ENCODE measurements around the gene SPATA22.
"Not testable (repeated sequence)": the region's sequence is repeated elsewhere in the genome, so short reads cannot be mapped to it uniquely, and the experiment has no call there.

SPATA22 gene

GRCh38 chr17:3438368-3438767, 33.3 kb downstream of the SPATA22 start:
- TF ChIP-seq EZH2phosphoT487 (IDR thresholded peaks at IDR 0.05; ENCODE audit: borderline replicate concordance, low read length): no peak
- no peaks in the 10 kb centered on the region for H3K9me2 ChIP-seq (replicated peaks; ENCODE audit: control insufficient read depth, low read length)
- no peak overlapping the region for H3K4me3 ChIP-seq (ENCODE audit: low read length)
- no peaks in the 10 kb centered on the region for H3K79me2 ChIP-seq (ENCODE audit: control insufficient read depth, low read length)
- H3K9me3 ChIP-seq (ENCODE audit: control insufficient read depth, insufficient read depth, low read length): no peaks in the 10 kb centered on the region
- no peaks in the 10 kb centered on the region for H4K20me1 ChIP-seq (ENCODE audit: control insufficient read depth, insufficient read depth, low read depth, low read length)
- H3K27me3 ChIP-seq (ENCODE audit: control insufficient read depth, low read length): peaks cover 2% of the 10 kb centered on the region; the same call in 1 of the 2 replicates
- H3K27ac ChIP-seq (ENCODE audit: low read depth, low read length): no peak overlapping the region
- no peaks in the 10 kb centered on the region for H3K4me1 ChIP-seq (ENCODE audit: control insufficient read depth, low read length)
- H3K36me3 ChIP-seq (ENCODE audit: control insufficient read depth, low read length): no peaks in the 10 kb centered on the region
- H3K4me2 ChIP-seq (ENCODE audit: low read length): no peak overlapping the region
- no peaks in the 10 kb centered on the region for H3F3A ChIP-seq (ENCODE audit: control insufficient read depth, insufficient read depth)

- H3K4me1 ChIP-seq (ENCODE audit: control insufficient read depth, low read length): no peaks in the 10 kb centered on the region
- H3K4me3 ChIP-seq (ENCODE audit: low read length): no peak within 1 kb of the TSS
- H4K20me1 ChIP-seq (ENCODE audit: control insufficient read depth, insufficient read depth, low read depth, low read length): no peaks in the 10 kb centered on the region
- no peaks in the 10 kb centered on the region for H3K9me2 ChIP-seq (replicated peaks; ENCODE audit: control insufficient read depth, low read length)
- H3K9me3 ChIP-seq (ENCODE audit: control insufficient read depth, insufficient read depth, low read length): no peaks in the 10 kb centered on the region
- TF ChIP-seq EZH2phosphoT487 (IDR thresholded peaks at IDR 0.05; ENCODE audit: borderline replicate concordance, low read length) (no peak), CTCF (IDR thresholded peaks at IDR 0.05; ENCODE audit: low read depth, low read length, poor library complexity, severe bottlenecking) (no peak)
- H3K27ac ChIP-seq (ENCODE audit: low read depth, low read length): no peak within 1 kb of the TSS
- no peak within 1 kb of the TSS for H3K4me2 ChIP-seq (ENCODE audit: low read length)
- H3F3A ChIP-seq (ENCODE audit: control insufficient read depth, insufficient read depth): no peaks in the 10 kb centered on the region
- no peaks in the 10 kb centered on the region for H3K79me2 ChIP-seq (ENCODE audit: control insufficient read depth, low read length)
- no peaks in the 10 kb centered on the region for H3K27me3 ChIP-seq (ENCODE audit: control insufficient read depth, low read length)
- H3K36me3 ChIP-seq (ENCODE audit: control insufficient read depth, low read length): no peaks in the 10 kb centered on the region
These were observed 37.9 kb downstream of the SPATA22 start, which contains the start of gene OR1E2 for GRCh38 chr17:3433741-3434140. OR1E2 (minus strand) TSS chr17:3433841; CDS start chr17:3433841, 0 bp downstream.

- H4K20me1 ChIP-seq (ENCODE audit: control insufficient read depth, insufficient read depth, low read depth, low read length); H3F3A ChIP-seq (ENCODE audit: control insufficient read depth, insufficient read depth); H3K9me2 ChIP-seq (replicated peaks; ENCODE audit: control insufficient read depth, low read length); H3K4me1 ChIP-seq (ENCODE audit: control insufficient read depth, low read length); H3K27ac ChIP-seq (ENCODE audit: low read depth, low read length); H3K36me3 ChIP-seq (ENCODE audit: control insufficient read depth, low read length); H3K4me3 ChIP-seq (ENCODE audit: low read length); H3K79me2 ChIP-seq (ENCODE audit: control insufficient read depth, low read length); H3K9me3 ChIP-seq (ENCODE audit: control insufficient read depth, insufficient read depth, low read length); H3K4me2 ChIP-seq (ENCODE audit: low read length); H3K27me3 ChIP-seq (ENCODE audit: control insufficient read depth, low read length): not testable (repeated sequence)
These were observed 38.4 kb downstream of the SPATA22 start for GRCh38 chr17:3433215-3433614.

- no peaks in the 10 kb centered on the region for H4K20me1 ChIP-seq (ENCODE audit: control insufficient read depth, insufficient read depth, low read depth, low read length)
These were observed 53.4 kb downstream of the SPATA22 start for GRCh38 chr17:3418222-3418621.

More at GRCh38 chr17:3418222-3418621, 53.4 kb downstream of the SPATA22 start:
- Histone ChIP-seq H3F3A (ENCODE audit: control insufficient read depth, insufficient read depth) (no peaks in the 10 kb centered on the region), H3K4me3 (ENCODE audit: low read length) (no peak overlapping the region), H3K79me2 (ENCODE audit: control insufficient read depth, low read length) (no peaks in the 10 kb centered on the region), H3K9me2 (replicated peaks; ENCODE audit: control insufficient read depth, low read length) (no peaks in the 10 kb centered on the region), H3K27me3 (ENCODE audit: control insufficient read depth, low read length) (peaks cover 18% of the 10 kb centered on the region), H3K27ac (ENCODE audit: low read depth, low read length) (no peak overlapping the region), H3K36me3 (ENCODE audit: control insufficient read depth, low read length) (no peaks in the 10 kb centered on the region), H3K4me2 (ENCODE audit: low read length) (no peak overlapping the region), H3K4me1 (ENCODE audit: control insufficient read depth, low read length) (no peaks in the 10 kb centered on the region), H3K9me3 (ENCODE audit: control insufficient read depth, insufficient read depth, low read length) (no peaks in the 10 kb centered on the region)
- no peak for TF ChIP-seq CTCF (IDR thresholded peaks at IDR 0.05; ENCODE audit: low read depth, low read length, poor library complexity, severe bottlenecking)
- TF ChIP-seq EZH2phosphoT487 (IDR thresholded peaks at IDR 0.05; ENCODE audit: borderline replicate concordance, low read length): no peak

Data from DOHH2 (cell line).